Transverse colon (tissue), 4 donors: Measurements from ENCODE around the gene SAMD1.

Experiments
- CTCF ChIP-seq, 5 experiments: fragments of 200-600 bp in 3 of 5; fragments of 450-650 bp in 2 of 5; sonication (generic) in 3 of 5; IDR thresholded peaks; 1 replicate in 2 of 5; 2 replicates in 3 of 5; pipeline ENCODE4 v1.5.1; 2016 to 2017; ENCODE audit warnings: antibody characterized with exemption in 5 of 5, inconsistent platforms in 3 of 5, mild to moderate bottlenecking in 2 of 5, moderate library complexity in 1 of 5
- EP300 ChIP-seq: sonication (generic); formaldehyde crosslinking; IDR thresholded peaks from one replicate; pipeline ENCODE4 v1.6.1; 2017; ENCODE audit warnings: antibody characterized with exemption, low read depth
- POLR2A ChIP-seq: fragments of 450-650 bp; IDR thresholded peaks from one replicate; pipeline ENCODE4 v1.6.1; 2016; ENCODE audit warnings: antibody characterized with exemption, mild to moderate bottlenecking, moderate library complexity
- POLR2AphosphoS5 ChIP-seq, 3 donors: sonication (generic); formaldehyde crosslinking; IDR thresholded peaks; one replicate each; pipeline ENCODE4 v1.6.1; 2016; ENCODE audit warnings: antibody characterized with exemption in 3 of 3

- no peak for TF ChIP-seq CTCF (IDR thresholded peaks at IDR 0.05)
- TF ChIP-seq POLR2A = no peak
- no peak for TF ChIP-seq POLR2AphosphoS5 (IDR thresholded peaks at IDR 0.05)
- TF ChIP-seq EP300 = no peak
These were observed 5.9 kb upstream of the SAMD1 start for GRCh38 chr19:14096272-14096992.
